IMR-90 (cell line): ENCODE measurements around the gene ANGPTL1. TPM values are rescaled to one million over a fixed set of nuclear protein-coding genes. Genes with fewer than 3 reads are reported as not detected.

Experiments used
- ATAC-seq: fragments of 200-7000 bp; cut with Tn5 transposase; 2 replicates; pipeline ENCODE4 v1.9.1; 2020; ENCODE audit warnings: low read depth, mild to moderate bottlenecking, moderate library complexity
- BruUV-seq: library from RNA; stranded (reverse); fragments of 400-500 nt; replicated peaks from 2 replicates; lab custom pipeline; 2021; lab: Mats Ljungman, UMichigan
- CTCF ChIA-PET: fragments of 300-600 bp; formaldehyde crosslinking; extraction: SDS; loops from one replicate; lab custom pipeline; 2021; ENCODE audit warnings: antibody characterized with exemption; lab: Yijun Ruan, JAX
- POLR2A ChIA-PET: fragments of 300-600 bp; sonication (Branson Sonifier 250); formaldehyde crosslinking; loops from one replicate; lab custom pipeline; 2022; ENCODE audit warnings: antibody characterized with exemption; ENCODE audit not compliant: unreplicated experiment; lab: Charles Lee
- DNase-seq: peaks from one replicate; pipeline ENCODE4 v3.0.0; 2013
- H2AFZ ChIP-seq: replicated peaks from 2 replicates; pipeline ENCODE3; 2013; ENCODE audit warnings: low read length, mild to moderate bottlenecking; ENCODE audit not compliant: poor library complexity
- H2AK5ac ChIP-seq: 2 replicates; pipeline ENCODE4 v1.6.1; 2013; ENCODE audit warnings: low read depth, low read length, inconsistent platforms
- H2AK9ac ChIP-seq: replicated peaks from 2 replicates; pipeline ENCODE3; 2013; ENCODE audit warnings: mild to moderate bottlenecking, low read depth, low read length, moderate library complexity; ENCODE audit not compliant: poor library complexity
- H2BK120ac ChIP-seq: 2 replicates; pipeline ENCODE4 v1.6.1; 2013; ENCODE audit warnings: low read depth, low read length, inconsistent platforms
- H2BK15ac ChIP-seq: 3 replicates; pipeline ENCODE4 v1.6.1; 2013; ENCODE audit warnings: low read depth, low read length, inconsistent platforms
- H2BK20ac ChIP-seq: 2 replicates; pipeline ENCODE4 v1.6.1; 2013; ENCODE audit warnings: low read depth, mild to moderate bottlenecking, inconsistent platforms, low read length, moderate library complexity
- H2BK5ac ChIP-seq: 2 replicates; pipeline ENCODE4 v1.6.1; 2013; ENCODE audit warnings: mild to moderate bottlenecking, low read depth, low read length, inconsistent platforms; ENCODE audit not compliant: poor library complexity, severe bottlenecking
- H3K14ac ChIP-seq: replicated peaks from 2 replicates; pipeline ENCODE4 v1.6.1; 2013; ENCODE audit warnings: low read depth, low read length, inconsistent platforms
- H3K18ac ChIP-seq: 2 replicates; pipeline ENCODE4 v1.6.1; 2013; ENCODE audit warnings: low read depth, low read length, control low read depth
- H3K23ac ChIP-seq: 2 replicates; pipeline ENCODE4 v1.6.1; 2013; ENCODE audit warnings: low read depth, low read length, inconsistent platforms
- H3K27ac ChIP-seq: 2 replicates; pipeline ENCODE4 v1.5.1; 2013; ENCODE audit warnings: mild to moderate bottlenecking, control low read depth, low read length; ENCODE audit not compliant: insufficient read depth
- H3K27me3 ChIP-seq: 2 replicates; pipeline ENCODE4 v1.6.1; 2013; ENCODE audit warnings: low read length; ENCODE audit not compliant: control insufficient read depth, insufficient read depth
- H3K36me3 ChIP-seq: 2 replicates; pipeline ENCODE4 v1.6.1; 2013; ENCODE audit warnings: low read length, mixed read lengths; ENCODE audit not compliant: control insufficient read depth, insufficient read depth
- H3K4ac ChIP-seq: 2 replicates; pipeline ENCODE4 v1.6.1; 2013; ENCODE audit warnings: low read depth, low read length, inconsistent platforms
- H3K4me1 ChIP-seq: 2 replicates; pipeline ENCODE4 v1.6.1; 2013; ENCODE audit warnings: low read length, mixed read lengths; ENCODE audit not compliant: control insufficient read depth, insufficient read depth
- H3K4me2 ChIP-seq: 2 replicates; pipeline ENCODE4 v1.6.1; 2013; ENCODE audit warnings: low read depth, mild to moderate bottlenecking, control low read depth, low read length, moderate library complexity
- H3K4me3 ChIP-seq: 2 replicates; pipeline ENCODE4 v1.5.1; 2013; ENCODE audit warnings: low read depth, mild to moderate bottlenecking, control low read depth, low read length, moderate library complexity; ENCODE audit not compliant: insufficient read depth
- H3K56ac ChIP-seq: 2 replicates; pipeline ENCODE4 v1.6.1; 2013; ENCODE audit warnings: low read length, inconsistent platforms; ENCODE audit not compliant: insufficient read depth; ENCODE audit errors: extremely low read depth
- H3K79me1 ChIP-seq, 2 experiments: 2 replicates each; pipeline ENCODE4 v1.6.1; 2013; ENCODE audit warnings: low read length in 2 of 2, inconsistent platforms in 1 of 2, low read depth in 1 of 2
- H3K9ac ChIP-seq: 2 replicates; pipeline ENCODE4 v1.6.1; 2013; ENCODE audit warnings: low read depth, low read length, control low read depth
- H3K9me1 ChIP-seq: 2 replicates; pipeline ENCODE4 v1.6.1; 2013; ENCODE audit warnings: low read length, inconsistent platforms; ENCODE audit not compliant: insufficient read depth
- H3K9me3 ChIP-seq: 2 replicates; pipeline ENCODE4 v1.6.1; 2013; ENCODE audit warnings: low read length; ENCODE audit not compliant: control insufficient read depth, insufficient read depth
- H4K20me1 ChIP-seq: 2 replicates; pipeline ENCODE4 v1.6.1; 2013; ENCODE audit warnings: low read length, inconsistent platforms; ENCODE audit not compliant: insufficient read depth
- H4K5ac ChIP-seq: 2 replicates; pipeline ENCODE4 v1.6.1; 2013; ENCODE audit warnings: mild to moderate bottlenecking, low read depth, low read length, control low read depth
- H4K8ac ChIP-seq, 2 experiments: 2 replicates each; pipeline ENCODE4 v1.6.1; 2013; ENCODE audit warnings: low read depth in 2 of 2, low read length in 2 of 2, control low read depth in 1 of 2, inconsistent platforms in 1 of 2
- H4K91ac ChIP-seq: 2 replicates; pipeline ENCODE4 v1.6.1; 2013; ENCODE audit warnings: low read depth, low read length, inconsistent platforms; ENCODE audit not compliant: insufficient read depth
- CHD1 ChIP-seq: IDR thresholded peaks from 2 replicates; pipeline ENCODE4 v1.6.1; 2012; ENCODE audit warnings: low read depth, low read length, improper control_type of control experiment
- CTCF ChIP-seq: conservative IDR thresholded peaks from 2 replicates; pipeline ENCODE4 v1.5.1; 2012; ENCODE audit warnings: mild to moderate bottlenecking, low read depth, low read length, improper control_type of control experiment
- MAZ ChIP-seq: IDR thresholded peaks from 2 replicates; pipeline ENCODE4 v1.6.1; 2012; ENCODE audit warnings: low read depth, mild to moderate bottlenecking, low read length, improper control_type of control experiment, moderate library complexity, borderline replicate concordance
- MXI1 ChIP-seq: IDR thresholded peaks from 2 replicates; pipeline ENCODE4 v1.6.1; 2012; ENCODE audit warnings: low read depth, mild to moderate bottlenecking, low read length, moderate library complexity, borderline replicate concordance
- RAD21 ChIP-seq: IDR thresholded peaks from 2 replicates; pipeline ENCODE4 v1.6.1; 2012; ENCODE audit warnings: low read length, improper control_type of control experiment
- RFX5 ChIP-seq: IDR thresholded peaks from 2 replicates; pipeline ENCODE4 v1.8.0; 2012; ENCODE audit warnings: low read depth, mild to moderate bottlenecking, low read length, moderate library complexity
- USF2 ChIP-seq: fragments of 150-350 bp; IDR thresholded peaks from 2 replicates; pipeline ENCODE4 v1.6.1; 2017; ENCODE audit warnings: mild to moderate bottlenecking, antibody characterized with exemption, low read length, low read depth
- WGBS, 2 experiments: methylation state at CpG; one replicate each; pipeline versions ENCODE4 v1.1.5 to v1.1.7; 2013; ENCODE audit warnings: missing lambda C conversion rate in 2 of 2; ENCODE audit not compliant: insufficient read length in 1 of 2; ENCODE audit errors: extremely low coverage in 2 of 2; 5-methylcytosine and 5-hydroxymethylcytosine counted together
- dilution Hi-C: fragments of 300-500 bp; cut with HindIII; formaldehyde crosslinking; loops from one replicate; pipeline ENCODE4 v1.14.3; 2018; ENCODE audit warnings: low sequenced_read_pairs; ENCODE audit not compliant: unreplicated experiment
- in situ Hi-C: fragments of 300-500 bp; cut with MboI; formaldehyde crosslinking; loops from 3 replicates; pipeline ENCODE4 v1.14.3; 2019; ENCODE audit warnings: low sequenced_read_pairs, inconsistent platforms, mixed read lengths
- intact Hi-C: fragments of 100-400 bp; cut with micrococcal nuclease; formaldehyde crosslinking; loops from 2 replicates; pipeline ENCODE4 v1.10.0; 2022
- polyA plus RNA-seq, 3 experiments: library from polyadenylated mRNA; depleted of rRNA; stranded (reverse); fragments of >200 nt; gene quantifications; 2 replicates each; pipeline ENCODE4 v1.2.3, GENCODE V29; 2012; ENCODE audit warnings: low replicate concordance in 1 of 3
- total RNA-seq: library from RNA; depleted of rRNA; stranded (reverse); fragments of >200 nt; gene quantifications from 2 replicates; pipeline ENCODE4 v1.2.3, GENCODE V29; 2012

The ANGPTL1 gene
- total and polyA plus RNA-seq, 2 of the 4 experiments (the other 2 are of a cell fraction): under 0.01 to 0.03 TPM

DNA sequence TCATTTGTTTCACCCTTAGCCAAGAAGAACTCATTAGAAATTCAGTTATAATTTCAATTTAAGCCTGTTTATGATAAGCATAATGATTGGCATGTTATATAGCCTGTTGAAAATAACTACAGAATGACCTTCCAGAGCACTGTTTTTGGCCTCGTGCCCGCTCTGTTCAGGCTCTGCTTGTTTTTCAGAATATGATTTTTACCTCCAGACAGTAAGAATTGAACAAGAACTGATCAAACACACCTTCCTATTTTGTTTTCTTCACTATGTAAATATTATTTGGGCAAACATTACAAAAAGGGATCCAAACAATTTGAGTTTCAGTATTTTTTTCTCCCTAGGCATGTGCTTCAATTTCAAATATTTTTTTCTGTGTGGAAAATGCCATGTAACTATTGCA lies 48.1 kb upstream of the ANGPTL1 start:
- Histone ChIP-seq H3K4me2 (peak overlapping the region; percentile 17; the same call in 1 of the 2 replicates), H3K4me1 (no peaks in the 10 kb centered on the region; the same call in 1 of the 2 replicates), H3K9me3 (no peaks in the 10 kb centered on the region), H2AK5ac (no peak overlapping the region), H2AK9ac (no peak overlapping the region), H4K91ac (no peak overlapping the region), H4K5ac (no peak overlapping the region), H2BK5ac (no peak overlapping the region), H3K23ac (no peak overlapping the region), H3K4ac (no peak overlapping the region), H3K9me1 (peaks cover 4% of the 10 kb centered on the region), H3K18ac (no peak overlapping the region), H2BK15ac (no peak overlapping the region), H3K79me1 (peaks cover 0 to 4% of the 10 kb centered on the region in 2 experiments; a peak in 1 of 4 replicates), H3K27ac (0 out of 2 replicates have a peak overlapping the region, but pooled peaks have one; percentile 21), H3K56ac (no peak overlapping the region), H3K27me3 (no peaks in the 10 kb centered on the region), H3K14ac (no peak overlapping the region), H3K9ac (no peak overlapping the region), H4K8ac (no peak overlapping the region), H4K20me1 (no peaks in the 10 kb centered on the region), H2BK20ac (no peak overlapping the region), H3K4me3 (no peak overlapping the region), H2AFZ (no peak overlapping the region), H2BK120ac (no peak overlapping the region), H3K36me3 (peaks cover 19% of the 10 kb centered on the region)
- dilution Hi-C loops: no loop called here
- ChIA-PET POLR2A (no interaction called here), CTCF (interaction anchor here (1.1 kb wide), 1 partner anchor 993 kb away, joined by 3 read pairs; no protein-coding TSS in a partner anchor)
- ATAC-seq (no peak), DNase-seq (no peak)
- BruUV-seq: no TSS peak
- intact Hi-C loops: loop anchor here (1.0 kb wide), 1 partner anchor 8 kb away; no protein-coding TSS in a partner anchor
- no CpG with 5 or more reads among the region's 2 CpGs for WGBS, 2 experiments
- TF ChIP-seq MAZ (no peak), RAD21 (no peak), USF2 (no peak), MXI1 (no peak), RFX5 (no peak), CTCF (no peak), CHD1 (no peak)
- in situ Hi-C loops: no loop called here
